NCI-H1436 (cell line): Measurements from ENCODE around the gene HPCAL1.

Experiments used
- DNase-seq: peaks from one replicate; lab custom pipeline; 2025; lab: John Stamatoyannopoulos, UW

Gene HPCAL1

DNA sequence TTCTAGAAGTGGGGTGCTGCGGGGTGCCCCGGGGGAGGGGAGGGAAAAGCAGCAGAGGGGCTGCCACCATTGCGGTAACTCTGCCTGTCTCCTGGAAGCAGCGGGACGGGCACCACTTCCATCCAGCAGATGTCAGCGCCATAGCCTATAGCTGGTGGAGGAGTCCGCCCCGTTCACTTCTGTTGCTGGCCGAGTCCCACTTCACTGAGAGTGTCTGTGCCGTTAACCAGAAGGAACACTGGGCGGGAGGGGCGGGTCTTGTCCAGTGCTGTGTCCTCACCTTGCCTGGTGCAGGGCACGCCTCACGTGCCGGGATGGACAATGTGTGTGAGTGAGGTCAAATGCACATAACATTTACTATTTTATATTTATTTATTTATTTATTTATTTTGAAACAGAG lies 164.7 kb downstream of the HPCAL1 start:
- DNase-seq, result no peak

DNA sequence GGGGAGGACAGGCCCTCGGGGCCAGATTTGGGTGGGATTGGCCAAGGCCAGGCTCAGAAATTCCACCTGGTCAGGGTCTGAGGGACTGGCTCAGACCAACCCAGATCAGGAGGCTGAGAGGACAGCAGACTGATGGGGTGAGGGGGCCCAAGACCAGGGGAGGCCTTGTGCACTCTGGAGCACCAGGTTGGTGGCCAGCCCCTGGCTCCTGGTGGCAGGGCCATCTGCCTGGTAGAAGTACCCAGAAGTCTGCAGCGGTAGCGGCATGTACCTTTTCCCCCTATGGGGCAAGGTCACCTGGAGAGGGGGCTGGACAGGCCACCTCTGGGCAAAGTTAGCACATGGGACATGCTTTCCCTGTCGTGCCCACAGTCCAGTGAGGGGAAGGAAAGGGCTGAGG lies 166.6 kb downstream of the HPCAL1 start:
- no peak for DNase-seq

DNA sequence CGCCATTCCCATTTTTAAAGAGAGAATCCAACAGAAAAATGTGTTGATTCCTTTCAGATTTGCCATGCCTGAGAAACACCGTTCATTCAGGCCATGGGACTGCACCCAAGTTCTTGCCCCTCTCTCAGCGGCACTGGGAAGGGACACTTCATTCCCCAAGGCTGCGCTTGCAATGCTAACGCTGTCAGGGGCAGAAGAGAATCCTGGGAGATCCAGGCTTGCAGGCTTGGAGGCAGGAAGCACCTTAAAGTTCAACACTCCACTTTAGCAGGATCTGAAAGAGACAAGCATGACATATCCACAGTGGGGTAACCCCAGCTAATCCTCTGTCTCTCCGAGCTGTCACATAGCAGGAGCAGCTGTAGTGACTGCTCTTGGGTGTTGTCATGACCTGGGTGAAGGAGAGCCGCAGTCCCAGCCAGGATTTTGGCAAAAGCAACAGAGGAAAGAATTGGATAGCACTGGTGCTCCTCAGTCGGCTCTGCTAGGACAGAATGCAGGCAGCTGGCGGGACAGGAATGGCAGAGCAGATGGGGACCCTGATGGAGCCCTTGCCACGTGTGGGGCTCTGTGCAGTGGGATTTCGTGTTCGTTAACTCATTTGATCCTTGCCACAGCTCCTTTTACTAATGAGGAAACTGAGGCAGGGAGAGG lies 167.4 kb downstream of the HPCAL1 start:
- no peak for DNase-seq

DNA sequence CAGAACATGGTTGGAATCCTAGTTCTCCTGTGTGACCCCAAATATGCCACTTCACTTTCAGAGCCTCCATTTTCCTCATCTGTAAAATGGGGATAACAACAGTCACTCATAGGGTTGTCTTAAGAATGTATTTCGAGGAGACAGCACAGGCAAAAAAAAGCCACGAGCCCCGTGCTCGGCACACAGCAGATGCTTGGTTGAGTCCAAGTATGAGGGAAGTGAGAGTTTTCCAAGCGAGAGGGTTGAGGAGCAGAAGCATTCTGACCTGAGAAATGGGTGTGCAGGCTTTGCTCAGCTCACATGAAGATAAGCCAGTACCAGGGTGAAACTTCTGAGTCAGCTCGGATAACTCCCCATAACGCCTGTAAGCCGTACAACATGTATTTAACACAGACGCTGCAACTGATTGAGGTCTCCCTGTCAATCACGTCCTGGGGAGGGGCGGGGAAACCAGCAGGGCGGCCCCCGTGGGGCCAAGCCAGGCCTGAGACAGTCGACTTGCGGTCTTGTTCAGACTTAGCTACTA lies 168.4 kb downstream of the HPCAL1 start:
- DNase-seq, result no peak

DNA sequence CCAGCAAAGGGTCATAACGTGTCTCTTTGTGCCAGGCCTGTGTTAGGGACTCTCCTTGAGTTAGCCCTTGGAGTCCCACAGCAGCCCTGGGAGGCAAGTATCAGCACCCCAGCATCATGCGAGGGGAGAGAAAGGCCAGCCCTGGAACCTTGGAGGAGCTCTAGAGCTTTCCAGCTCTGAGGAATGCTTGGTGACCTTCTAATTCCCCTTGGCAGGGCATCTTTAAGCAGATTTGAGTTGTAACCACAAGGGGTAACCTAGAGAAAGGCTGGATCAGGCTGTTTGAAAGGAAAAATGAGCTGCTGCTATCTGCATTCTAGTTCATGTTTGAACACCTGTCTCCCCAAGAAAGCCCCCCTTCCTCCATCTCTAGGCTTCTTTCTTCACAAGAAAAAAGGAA lies 169.3 kb downstream of the HPCAL1 start:
- no peak for DNase-seq

DNA sequence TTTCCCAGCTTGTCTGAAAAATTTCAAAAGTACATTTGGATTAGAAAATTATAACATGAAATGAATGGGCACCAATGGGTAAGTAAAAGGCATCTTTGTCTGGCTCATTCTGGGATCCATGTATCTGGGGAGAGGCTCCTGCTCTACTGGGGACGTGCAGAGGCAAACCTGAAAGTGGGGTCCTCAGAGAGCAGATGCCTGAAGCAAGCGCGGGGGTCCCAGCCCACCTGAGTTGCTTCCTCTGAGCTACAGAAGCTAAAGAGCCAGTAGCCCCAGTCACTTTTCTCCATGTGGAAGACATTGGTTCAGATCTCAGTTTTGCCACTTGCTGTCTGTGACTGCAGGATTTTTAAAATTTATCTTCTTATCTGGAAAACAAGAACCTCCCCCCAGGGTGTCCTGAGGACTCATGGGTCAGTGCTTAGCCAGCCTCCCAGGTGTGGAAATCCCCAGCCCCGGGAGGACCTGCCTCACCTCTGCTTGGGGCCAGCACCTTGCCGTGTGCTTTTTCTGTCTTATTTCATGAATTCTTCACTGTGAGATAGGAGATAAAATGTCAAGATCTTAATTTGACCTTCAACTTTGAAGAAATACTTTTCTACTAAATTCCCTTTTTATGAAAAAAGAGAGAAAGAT lies 170.5 kb downstream of the HPCAL1 start:
- DNase-seq, result no peak

DNA sequence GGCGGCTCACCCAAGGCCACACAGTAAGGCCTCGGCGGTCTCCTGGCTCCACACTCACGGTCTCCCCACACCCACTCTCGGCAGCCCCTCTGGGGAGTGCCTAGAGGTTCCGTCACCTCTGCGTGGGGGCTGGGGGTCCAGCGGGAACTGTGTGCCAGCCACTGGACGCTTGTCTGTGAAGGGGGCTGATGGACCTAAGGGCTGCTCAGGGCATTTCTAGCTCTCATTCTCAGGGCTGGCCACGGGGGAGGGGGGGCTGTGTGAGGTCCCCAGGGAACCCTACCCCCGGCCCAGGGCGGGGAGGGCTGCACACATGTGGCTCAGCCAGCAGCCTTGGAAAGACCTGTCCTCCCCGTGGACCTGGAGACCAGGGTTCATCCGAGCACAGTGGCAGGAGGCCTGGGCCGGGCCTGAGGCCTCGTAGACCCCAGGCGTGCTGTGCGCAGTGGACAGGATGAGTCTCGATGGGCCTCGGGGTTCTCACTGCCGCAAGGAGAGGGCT lies 172.6 kb downstream of the HPCAL1 start:
- DNase-seq, result no peak

DNA sequence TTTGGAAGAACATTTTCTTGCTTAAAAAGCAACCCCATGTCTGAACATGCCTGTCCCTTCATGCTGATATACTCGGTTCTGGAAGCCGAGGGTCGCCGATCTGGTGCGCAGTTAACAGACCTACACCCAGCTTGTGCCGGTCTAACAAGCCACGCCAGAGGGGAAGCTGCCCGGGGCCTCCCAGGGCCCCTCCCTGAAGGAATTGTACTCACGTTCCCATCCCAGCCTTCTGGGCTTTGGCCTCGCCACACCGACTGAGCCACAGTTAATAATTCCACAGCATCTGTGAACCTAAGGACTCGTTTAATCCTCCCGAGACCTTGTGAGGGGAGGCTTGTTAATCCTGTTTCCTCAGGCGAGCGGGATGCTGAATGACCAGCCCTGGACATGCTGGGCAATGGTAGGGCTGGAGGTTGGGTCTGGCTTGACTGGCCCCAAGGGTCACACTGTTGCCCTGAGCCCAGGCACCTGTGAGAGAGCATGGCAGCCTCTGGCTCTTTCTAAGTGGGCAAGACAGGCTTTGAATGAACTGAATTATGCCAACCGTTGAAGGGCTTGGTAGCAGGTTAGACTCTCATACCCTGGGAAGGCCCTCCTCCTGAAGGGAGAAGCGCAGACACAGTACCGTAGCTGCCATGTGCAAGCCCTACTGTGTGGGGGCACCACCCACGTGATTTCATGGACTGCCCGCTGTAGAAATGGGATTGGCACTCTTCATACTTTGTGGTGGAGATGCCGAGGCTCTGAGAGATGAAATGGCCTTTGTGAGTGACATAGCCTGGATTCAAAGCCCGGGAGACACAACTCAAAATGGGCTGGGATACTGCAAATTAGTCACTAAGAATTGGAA lies 173.3 kb downstream of the HPCAL1 start:
- no peak for DNase-seq

DNA sequence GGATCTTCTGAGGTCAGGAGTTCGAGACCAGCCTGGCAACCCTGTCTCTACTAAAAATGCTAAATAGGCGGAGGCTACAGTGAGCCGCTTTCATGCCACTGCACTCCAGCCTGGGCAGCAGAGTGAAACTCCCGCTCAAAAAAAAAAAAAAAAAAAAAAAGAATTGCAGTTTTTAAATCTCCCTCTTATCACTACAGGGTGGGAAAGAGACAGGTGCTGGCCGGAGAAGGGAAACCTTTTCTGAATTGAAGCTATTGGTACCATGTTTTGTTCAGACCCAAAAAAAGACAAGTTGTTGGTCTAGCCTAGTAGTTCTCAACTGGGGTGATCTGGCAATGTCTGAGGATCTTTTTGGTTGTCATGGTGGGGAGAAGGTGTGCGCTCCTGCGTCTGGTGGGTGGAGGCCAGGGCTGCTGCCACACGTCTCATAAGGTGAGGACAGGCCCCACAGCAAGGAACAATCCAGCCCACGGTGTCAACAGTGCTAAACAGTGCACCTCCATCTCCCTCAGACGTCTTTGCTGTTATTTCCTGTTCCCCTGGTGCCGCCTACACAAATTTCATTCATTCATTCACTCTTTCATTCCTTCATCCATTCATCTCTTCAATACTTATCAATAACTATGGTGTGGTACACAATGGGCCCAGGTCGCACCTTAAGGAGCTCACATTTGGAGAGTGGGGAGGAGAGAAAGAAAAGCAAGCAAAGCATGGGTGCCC lies 174.2 kb downstream of the HPCAL1 start:
- DNase-seq, result no peak
